GM18867 (cell line): ENCODE results near the gene CD7.
"Not testable (repeated sequence)": the region's sequence is repeated elsewhere in the genome, so short reads cannot be mapped to it uniquely, and the experiment has no call there.

Experiments
- ATAC-seq: cut with Tn5 transposase; IDR thresholded peaks from one replicate; pipeline ENCODE4 v1.9.1; 2021; ENCODE audit warnings: mild to moderate bottlenecking, moderate library complexity; ENCODE audit not compliant: unreplicated experiment

CD7 gene

DNA sequence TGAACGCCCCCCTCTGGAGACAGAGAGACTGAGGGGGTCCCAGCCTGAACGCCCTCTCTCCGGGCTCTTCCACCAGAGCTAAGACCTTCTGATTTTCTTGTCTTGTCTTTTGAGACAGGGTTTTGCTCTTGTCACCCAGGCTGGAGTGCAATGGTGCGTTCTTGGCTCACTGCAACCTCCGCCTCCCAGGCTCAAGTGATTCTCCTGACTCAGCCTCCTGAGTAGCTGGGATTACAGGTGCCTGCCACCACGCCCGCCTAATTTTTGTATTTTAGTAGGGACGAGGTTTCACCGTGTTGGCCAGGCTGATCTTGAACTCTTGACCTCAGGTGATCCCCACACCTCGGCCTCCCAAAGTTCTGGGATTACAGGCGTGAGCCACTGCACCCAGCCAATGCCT lies 30.6 kb upstream of the CD7 start:
- ATAC-seq: not testable (repeated sequence)

DNA sequence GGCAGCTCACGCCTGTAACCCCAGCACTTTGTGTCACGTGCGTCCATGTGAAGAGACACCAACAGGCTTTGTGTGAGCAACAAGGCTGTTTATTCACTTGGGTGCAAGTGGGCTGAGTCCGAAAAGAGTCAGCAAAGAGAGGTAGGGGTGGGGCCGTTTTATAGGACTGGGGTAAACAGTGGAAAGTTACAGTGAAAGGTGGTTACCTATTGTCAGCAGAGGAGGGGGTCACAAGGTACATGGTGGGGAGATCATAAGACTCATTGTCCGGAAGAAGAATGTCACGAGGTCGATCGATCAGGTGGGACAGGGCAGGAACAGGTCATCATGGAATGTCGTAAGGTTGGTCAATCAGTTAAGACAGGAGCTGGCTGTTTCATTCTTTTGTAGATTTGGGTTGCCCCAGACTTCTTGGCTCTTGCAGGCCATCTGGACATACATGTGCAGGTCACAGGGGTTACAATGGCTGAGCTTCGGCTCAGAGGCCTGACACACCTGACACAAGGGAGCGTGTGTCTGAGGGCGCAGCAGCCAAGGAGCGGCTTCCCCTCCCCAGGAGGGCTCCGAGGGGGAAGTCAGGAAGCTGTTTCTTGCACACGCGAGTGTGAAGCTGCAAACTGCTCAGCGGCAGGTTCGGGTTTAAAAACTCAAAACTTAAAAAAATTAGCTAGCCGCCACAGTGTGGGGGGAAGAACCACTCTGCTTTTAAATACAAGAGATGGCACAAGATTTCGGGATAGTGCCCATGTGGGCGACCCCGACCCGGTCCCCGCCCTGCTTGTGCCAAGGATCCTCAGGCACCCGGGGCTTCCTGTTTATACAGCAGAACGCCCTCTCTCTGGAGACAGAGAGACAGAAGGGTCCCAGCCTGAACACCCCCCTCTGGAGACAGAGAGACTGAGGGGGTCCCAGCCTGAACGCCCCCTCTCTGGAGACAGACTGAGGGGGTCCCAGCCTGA lies 29.2 kb upstream of the CD7 start:
- no peak for ATAC-seq

DNA sequence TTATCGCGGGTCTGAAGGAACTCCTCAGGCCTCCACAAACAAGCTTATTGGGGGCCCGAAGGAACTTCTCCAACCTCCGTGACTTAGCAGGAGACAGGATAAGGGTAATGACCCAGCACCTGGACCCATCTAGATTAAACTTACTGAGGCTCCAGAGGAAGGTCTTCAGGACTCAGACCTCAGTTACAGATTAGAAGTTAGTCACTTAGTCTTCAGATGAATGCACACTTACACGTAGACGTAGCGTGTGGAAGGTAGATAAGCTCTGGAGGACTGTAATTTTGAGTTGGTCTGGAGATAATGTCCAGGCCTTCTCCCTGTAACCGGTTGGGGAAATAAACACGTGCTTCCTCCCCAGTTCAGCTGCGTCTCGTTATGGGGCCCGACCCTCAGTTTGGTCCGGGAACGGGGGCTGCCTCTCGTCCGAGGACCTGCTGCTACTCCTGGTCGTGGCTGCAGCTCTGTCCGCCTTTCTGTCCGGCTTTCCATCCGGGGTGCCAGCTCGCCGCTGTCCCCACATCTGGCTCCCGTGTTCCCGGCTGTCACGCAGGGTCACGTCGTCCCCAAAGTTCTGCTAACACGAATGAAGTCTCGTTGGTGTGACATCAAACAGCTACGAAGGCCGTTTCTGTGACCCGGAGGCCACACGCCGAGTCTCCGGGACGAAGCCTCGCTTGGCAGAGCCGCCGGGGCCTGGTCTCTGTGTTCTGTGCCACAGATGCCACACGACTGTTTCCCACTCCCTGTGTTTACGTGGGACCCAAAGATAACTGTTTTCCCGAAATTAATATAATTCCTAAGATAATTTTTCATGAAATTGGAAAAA lies 28.0 kb upstream of the CD7 start:
- no peak for ATAC-seq

DNA sequence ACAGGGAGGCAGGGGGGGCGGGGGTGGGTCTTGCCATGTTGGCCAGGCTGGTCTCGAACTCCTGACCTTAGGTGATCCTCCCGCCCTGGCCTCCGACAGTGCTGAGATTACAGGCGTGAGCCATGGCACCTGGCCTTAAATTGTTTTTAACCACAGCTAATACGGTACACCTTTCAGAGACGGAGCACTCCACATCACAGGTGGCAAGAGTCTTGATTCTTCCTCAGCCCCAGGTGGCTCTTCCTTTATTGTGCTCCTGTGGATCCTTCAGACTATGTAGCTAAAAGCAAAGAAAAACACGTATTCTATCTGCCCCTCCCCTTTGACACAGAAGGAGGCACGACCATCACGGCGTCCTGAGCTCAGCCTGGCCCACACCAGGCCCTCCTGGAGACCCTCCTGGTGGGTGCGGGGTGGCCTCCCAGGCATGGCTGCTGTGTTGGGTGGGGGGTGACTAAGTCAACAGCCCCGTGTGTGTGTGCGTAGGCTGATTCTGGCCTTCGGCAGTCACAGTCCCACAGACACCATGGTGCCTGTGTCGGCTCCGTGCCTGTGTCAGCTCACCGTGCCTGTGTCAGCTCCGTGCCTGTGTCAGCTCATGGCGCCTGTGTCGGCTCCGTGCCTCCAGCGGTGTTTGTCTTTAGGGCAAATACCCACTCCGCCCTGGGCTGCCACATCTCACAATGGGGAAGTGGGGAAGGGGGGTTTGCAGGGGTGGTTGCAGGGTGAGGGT lies 26.9 kb upstream of the CD7 start:
- no peak for ATAC-seq

DNA sequence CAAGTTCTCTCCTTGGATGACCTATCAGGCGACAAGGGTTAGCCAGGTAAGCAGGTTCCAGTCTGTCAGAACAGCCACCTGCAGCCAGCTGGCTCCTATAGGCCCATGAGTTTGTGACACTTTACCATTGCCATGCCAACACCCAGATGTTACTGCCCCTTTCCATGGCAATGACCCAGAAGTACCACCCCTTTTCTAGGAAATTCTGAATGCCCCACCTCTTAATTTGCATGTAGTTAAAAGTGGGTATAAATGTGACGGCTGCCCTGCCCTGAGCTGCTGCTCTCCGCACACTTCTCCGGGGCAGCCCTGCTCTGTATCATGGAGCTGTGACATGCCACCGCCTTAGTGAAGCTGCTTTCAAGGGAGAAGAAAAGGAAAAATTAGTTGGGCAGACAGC lies 26.2 kb upstream of the CD7 start:
- no peak for ATAC-seq

DNA sequence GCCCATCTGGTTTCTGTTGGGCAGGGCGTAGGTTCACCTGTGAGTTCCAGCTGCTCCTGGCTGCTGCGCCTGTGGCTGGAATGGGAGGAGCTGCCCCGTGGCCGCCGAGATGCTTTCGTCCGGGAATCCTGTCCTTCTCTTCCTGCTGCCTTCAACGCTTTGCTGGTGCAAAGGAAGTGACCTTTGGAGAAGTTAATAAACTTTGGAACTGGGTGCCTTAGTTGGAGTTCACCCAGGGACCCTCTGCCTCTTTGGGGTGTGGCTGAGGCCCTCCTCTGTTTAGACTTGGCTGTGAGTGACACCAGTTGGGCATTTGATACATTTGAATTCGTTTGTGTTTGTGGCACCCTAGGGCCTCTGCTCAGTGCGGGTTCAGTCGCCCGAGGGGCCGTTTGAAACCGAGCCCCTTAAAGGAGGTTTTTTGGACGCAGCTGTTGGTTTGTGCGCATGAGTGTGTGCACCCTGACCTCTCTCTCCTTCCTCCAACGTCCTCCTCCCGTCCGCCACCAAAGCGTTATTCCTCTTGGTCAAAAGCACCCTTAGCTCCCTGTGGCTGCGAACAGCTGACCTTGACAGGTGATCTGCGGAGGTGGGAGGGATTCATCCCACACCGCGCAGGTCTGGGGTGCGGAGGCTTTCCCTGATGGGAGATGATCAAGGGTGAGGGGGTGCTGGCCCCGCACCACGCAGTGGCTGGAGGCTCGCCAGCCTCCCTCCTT lies 25.1 kb upstream of the CD7 start:
- no peak for ATAC-seq

DNA sequence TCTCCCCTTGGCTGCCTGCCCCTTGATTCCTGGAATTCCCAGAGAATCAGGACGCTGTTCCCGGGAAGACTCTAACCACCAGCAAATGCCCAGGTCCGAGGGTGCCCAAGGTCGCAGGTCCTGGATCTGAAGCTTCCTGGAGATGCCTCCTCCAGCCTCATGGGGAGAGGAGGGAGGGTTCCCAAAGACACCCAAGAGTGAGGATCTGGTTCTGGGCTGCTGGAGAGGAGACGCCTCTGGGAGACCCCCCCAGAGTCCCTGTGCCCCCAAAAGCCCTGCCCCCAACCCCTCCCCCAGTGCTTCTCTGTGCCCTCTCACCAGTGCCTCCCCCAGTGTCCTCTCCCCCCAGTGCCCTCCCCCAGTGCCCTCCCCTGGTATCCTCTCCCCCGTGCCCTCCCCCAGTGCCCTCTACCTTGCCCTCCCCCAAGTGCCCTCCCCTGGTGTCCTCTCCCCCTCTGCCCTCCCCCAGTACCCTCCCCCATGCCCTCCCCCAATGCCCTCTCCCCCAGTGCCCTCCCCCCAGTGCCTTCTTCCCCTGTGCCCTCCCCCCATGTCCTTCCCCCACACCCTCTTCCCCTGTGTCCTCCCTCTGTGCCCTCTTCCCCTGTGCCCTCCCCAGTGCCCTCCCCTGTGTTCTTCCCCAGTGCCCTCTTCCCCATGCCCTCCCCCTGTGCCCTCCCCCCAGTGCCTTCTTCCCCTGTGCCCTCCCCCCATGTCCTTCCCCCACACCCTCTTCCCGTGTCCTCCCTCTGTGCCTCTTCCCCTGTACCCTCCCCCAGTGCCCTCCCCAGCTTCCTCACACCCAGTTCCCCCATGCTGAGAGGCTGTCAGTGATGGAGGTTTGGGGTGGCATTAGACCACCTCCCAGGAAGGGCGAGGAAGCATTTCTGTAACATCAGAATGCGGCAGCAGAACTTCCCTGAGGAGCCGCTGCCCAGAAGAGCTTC lies 22.5 kb upstream of the CD7 start:
- ATAC-seq: no peak

DNA sequence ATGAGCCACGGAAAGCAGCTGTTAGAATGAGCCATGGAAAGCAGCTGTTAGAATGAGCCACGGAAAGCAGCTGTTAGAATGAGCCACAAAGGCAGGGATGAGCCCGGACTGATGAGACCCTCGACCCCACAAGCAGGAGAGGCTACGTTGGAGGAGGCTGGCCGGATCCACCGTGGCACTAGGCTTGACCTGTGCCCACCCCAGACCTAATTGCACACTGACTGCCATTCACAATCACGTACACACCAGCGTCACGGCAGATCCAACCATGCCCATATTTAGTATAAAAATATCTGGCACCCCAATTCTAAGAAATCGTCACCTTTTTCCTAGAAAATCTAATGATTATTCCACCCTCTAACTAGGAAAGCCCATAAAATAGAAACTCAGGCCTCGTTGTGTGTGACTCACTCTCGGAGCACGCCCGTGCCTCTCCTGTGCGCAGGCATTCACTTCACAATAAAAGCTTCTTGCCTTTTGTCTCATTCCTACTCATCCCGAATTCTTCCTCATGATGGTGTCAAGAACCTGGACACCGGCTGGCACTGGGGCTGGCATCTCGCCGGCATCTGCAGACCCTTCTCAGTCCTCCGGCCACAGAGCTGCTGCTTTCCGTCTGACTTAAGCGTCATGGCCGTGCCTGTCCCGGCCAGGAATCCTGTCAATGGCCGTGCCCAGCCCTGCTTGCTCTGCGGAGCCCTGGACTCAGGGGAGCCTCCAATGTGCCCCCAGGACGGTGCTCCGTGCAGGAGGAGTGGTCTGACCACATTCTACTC lies 21.6 kb upstream of the CD7 start:
- no peak for ATAC-seq

DNA sequence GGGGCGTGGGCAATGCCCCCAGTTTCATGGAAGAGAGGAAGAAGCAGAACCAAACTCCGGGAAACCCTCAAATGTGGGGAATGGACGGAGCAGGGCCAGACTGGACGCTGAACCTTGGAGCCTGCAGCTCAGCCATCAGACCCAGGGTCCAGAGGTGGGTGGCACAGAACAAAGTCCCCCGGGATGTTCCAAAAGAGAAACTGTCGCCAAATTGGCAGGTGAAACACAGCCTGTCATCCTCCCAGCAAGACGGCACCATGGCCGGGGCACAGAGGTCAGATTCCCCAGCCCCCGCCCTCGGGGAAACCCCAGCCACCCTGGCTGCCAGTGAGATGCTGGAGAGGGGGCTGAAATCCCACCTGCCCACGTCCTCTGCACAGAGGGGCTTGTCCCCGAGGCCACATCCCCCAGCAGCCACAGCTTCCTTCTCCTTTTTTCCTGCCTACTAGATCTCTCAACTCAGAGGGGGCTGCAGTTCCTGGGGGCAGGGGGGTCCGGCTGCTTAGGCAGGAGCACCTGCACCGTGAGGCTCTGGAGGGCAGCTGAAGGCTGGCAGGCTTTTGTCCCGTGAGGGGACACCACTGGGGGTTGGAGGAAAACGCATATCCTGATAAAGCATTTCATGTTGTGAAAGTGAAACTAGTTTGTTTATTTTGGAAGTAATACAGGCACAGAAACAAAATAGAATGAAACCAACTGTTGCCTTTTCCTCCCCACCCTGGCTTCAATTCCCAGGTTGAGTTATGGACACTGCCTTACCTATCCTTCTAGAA lies 17.4 kb upstream of the CD7 start:
- no peak for ATAC-seq

DNA sequence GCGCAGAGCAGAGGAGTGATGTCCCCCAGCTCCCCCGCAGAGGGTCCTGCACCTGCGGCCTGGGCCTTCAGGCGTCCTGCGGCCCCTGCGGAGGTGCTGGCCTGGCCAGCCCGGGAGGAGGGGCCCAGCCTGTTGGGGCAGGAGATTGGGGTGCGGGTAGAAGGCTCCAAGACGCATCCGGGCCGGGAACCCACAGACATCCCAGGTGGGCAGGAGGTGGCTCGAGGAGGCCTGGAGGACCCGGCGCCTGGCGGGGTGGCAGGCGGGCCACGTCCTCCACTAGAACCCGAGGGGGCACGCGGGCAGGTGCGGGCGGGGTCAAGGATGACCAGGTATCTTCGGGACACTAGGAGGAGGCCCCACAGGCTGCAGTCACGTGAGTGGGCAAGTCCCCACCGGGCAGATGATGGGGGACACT lies 16.8 kb upstream of the CD7 start:
- no peak for ATAC-seq

DNA sequence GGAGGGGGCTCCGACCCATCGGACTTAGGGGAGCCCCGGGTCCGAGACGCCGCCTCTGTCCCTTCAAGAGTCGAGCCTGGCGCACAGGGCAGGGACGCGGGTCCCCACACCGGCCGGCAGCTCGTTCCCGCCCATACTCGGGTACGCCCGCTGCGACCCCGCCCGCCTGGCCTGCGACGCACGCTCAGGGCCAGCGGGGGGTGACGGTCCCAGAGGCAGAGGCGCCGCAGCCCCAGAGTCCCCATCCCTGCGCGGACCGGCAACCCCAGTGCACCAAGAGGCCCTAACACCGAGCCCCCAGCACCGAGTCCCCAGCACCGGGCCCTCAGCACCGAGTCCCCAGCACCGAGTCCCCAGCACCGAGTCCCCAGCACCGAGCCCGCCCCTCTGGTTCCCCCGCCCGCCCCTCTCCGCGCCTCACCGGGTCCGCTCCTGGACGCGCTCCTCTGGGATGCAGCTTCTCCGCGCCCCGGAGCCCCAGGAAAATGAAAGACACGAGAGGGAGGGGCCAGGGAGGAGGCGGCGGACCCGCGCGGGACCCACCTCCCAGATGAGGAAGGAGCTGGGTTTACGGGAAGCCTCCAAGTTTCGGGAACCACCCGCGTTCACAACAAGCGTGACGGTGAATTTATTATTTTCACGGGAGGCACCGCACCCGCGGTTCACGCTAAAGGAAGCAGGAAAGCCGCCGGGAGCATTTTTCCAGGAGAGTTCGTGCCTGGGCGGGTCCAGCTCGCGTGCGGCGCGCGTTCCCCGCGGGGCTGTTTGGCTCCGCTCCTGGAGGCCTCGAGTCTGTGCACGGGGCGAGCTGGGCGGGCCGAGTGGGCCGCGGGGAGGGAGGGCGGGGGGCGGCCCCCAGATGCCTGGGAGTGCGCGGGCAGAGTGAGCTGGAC lies 16.1 kb upstream of the CD7 start, which contains the start of gene SECTM1:
Gene SECTM1 (minus strand): TSS at position 488 of the 893 bp plus-strand sequence. CDS start 6,526 bp downstream, outside the sequence.
- ATAC-seq: no peak

DNA sequence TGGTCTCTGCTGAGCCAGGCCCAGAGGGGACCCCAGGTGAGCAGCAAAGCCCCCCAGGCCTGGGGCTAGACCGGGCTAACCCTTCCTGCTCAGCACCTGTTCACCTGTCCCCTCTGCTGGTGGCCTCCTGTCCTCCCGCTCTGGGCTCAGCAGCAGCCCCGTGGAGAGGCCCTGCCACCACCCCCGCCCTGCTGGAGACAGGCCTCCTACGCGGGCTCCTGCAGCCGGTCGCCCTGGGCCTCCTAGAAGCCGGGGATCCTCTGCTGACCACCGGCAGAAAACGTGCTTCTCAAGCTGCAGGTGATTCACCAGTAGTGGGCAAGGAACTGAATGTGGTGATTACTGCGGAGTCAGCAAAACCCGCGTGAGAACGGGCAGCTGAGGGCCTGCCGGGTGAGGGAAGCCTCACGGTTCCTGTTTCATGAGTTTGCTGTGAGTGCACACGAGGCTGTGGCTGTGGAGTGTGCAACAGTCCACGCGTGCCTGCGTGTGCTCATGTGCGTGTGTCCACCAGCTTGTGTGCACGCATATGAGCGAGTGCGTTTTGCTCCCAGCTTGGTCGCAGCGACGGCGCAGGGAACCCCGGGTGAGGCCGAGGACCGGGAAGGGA lies 15.4 kb upstream of the CD7 start:
- no peak for ATAC-seq

DNA sequence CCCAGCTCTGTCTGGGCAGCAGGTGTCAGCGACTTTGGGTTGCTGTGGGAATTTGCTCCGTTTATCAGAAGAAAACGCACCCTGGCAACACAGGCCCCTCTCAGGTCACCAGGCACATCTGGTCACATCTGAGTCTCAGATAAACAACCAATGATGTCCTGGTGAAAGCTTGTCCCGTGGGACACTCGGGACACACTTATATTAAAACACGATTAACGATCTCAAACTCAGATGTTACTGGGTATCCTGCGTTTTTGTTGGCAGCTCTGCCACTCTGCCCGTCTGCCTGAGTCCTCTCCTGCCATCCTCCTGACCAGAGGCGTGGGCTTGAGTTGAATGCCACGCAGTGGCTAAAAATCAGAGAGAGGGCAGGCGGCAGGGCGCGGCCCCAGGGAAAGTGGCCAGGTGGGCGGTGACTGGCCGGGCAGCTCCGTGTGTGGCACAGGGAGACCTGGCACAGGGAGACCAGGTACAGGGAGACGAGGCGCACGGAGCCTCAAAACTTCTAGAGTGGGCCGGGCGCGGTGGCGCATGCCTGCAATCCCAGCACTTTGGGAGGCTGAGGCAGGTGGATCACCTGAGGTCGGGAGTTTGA lies 14.0 kb upstream of the CD7 start:
- ATAC-seq: no peak

DNA sequence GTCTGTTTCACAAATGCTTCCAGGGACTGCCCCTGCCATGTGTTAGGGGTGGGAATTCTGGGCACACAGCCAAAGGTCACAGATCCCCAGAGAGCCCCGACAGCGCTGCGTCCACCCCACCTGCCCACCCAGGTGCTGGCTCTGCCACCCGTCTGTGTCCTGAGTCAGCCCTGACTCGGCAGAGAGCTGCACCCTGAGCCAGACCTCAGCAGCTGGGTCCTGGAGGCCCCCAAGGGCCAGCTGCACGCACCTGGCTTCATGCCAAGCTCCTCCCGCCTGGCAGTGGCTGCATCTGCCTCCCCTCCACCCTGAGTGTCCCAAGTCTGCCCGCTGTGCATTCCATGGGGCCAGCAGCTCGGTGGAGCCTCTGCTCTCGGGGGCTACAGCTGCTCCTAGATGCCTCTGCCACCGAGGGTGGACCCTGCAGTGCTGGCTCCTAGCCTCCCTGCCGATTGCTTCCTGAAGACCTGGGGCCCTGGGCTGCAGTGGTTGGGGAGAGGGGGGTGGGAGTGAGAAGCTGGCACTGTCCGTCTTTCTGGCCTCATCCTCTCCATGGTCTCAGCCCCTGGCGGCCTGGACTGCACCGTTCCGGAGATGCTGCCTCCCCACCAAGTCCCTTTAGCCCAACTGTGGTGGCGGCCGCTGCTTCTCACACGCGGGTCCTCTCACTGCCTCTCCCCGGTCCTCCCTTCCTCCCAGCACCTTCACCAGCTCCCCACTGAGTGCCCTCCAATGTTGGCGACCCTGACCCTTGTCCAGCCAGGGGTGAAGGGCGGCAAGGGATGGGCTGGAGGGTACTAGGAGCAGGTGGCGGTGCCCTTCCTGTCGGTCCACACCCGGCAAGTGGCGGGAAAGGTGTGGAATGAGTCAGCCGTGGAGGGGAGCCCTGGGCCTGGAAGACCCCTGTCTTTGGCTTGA lies 13.2 kb upstream of the CD7 start:
- no peak for ATAC-seq
